ENCODE measurements around the gene PRKAR2B.

- TF ChIP-seq CTCF (IDR thresholded peaks at IDR 0.05; ENCODE audit: low read depth, low read length) (no peak), POLR2A (IDR thresholded peaks at IDR 0.05; ENCODE audit: extremely low read depth, insufficient read length) (no peak), MYC (IDR thresholded peaks at IDR 0.05; ENCODE audit: low read depth, low read length) (no peak)
Observed at GRCh38 chr7:107171496-107171895, 127.0 kb downstream of the PRKAR2B start.

Measured in NB4 (cell line).